ENCODE measurements around the gene PCMTD2. TPM values are rescaled to one million over a fixed set of nuclear protein-coding genes. Genes with fewer than 3 reads are reported as not detected.
A peak's percentile ranks its signal among the peaks of the same experiment; 100 is the strongest.
"Not testable (repeated sequence)": the region's sequence is repeated elsewhere in the genome, so short reads cannot be mapped to it uniquely, and the experiment has no call there.

The PCMTD2 gene
- total RNA-seq, 1 experiment from 2014 or later, result 30.5 TPM

DNA sequence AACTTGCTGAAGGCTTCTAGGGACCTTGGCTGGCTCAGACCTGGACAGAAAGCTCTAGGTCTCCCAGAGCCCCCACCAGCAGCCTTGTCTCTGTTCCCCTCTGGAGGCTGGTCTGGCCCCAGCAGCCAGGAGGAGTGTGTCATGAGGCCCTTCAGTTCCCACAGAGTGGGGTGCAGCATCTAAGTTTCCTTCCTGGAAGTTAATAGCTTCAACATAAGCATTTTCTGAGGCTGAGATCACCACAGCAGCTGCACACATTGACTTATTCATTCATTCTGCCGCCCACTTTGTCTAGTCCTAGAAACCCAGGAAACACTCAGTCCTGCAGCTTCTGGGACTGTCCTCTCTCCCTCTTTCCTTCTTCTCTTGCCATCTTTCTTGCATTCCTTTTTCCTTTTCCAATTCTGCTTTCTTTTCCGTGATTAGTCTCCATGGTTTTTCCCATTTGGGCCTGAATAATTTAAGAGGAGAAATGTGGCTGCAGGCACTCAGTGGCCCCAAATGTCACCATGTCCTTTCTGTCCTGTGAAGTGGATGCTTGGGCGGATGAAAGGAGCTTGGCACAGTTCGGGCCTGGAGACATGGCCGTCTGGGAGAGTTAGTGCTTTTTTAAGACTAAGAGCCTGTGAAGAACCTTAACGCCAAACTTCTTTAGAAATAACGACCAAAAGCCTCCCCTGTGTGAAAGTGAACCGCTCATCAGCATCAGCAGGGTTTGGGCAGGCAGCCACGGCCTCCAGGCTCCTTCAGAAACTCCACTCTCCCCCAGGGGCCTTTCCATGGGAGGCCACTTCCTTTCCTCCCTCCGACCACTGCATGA, 31.0 kb upstream of the PCMTD2 start:
- peak; percentile 74 for DNase-seq (ENCODE audit: low read depth)

DNA sequence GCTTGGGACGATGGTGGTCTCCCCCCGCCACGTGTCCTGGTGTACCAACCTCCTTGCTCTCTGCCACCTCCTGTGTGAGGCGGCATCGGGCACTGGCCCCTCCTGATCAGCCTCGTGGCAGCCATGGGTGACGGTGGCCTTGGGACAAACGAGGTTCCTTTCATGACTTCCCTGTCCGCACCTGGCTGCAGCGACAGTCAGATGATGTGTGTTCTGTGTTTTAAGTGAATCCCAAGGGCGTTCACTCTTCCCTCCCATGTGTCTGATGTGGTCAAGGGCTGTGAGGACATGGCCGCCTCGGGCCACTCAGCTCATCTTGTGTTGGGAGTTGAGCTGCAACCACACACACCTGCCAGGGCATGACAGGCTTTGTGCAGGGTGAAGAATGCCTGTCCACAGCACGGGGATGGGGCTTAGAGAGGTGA, 30.4 kb upstream of the PCMTD2 start:
- DNase-seq (ENCODE audit: low read depth), result no peak

DNA sequence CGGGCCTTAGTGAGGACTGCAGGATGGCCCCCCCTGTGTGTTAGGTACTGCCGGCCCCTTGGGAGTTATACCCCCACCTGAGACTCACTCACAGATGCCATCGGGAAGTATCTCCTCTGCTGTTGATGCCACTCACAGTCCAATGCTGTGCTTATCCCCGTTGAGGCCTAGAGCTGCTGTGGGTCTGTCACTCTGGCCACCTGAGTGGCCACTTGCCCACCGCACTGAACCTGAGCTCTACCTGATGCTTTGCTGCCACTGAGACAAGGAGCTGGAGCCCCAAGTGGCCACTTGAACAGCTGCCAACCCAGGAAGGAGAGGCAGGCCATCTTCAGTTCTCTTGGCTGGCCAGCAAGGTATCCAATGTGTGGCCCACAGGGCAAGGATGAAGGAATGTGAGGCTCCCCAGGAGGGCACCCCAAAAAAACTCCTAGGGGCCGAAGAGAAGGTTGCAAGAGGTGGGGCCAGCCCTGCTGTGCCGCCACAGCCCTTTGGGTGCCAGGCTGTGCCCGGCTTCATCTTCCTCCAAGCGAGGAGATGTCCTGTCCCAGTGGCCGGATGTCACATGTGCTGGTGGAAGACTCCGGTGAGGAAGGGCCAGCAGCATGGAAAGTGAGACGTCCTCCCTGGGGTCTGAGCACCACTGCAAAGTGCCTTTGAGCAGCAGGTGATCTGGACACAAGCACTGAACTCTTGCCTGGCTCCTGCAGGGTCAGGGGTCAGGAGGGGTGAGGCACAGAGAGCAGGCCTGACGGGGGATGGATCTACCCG, 29.5 kb upstream of the PCMTD2 start:
- DNase-seq (ENCODE audit: low read depth), result no peak

DNA sequence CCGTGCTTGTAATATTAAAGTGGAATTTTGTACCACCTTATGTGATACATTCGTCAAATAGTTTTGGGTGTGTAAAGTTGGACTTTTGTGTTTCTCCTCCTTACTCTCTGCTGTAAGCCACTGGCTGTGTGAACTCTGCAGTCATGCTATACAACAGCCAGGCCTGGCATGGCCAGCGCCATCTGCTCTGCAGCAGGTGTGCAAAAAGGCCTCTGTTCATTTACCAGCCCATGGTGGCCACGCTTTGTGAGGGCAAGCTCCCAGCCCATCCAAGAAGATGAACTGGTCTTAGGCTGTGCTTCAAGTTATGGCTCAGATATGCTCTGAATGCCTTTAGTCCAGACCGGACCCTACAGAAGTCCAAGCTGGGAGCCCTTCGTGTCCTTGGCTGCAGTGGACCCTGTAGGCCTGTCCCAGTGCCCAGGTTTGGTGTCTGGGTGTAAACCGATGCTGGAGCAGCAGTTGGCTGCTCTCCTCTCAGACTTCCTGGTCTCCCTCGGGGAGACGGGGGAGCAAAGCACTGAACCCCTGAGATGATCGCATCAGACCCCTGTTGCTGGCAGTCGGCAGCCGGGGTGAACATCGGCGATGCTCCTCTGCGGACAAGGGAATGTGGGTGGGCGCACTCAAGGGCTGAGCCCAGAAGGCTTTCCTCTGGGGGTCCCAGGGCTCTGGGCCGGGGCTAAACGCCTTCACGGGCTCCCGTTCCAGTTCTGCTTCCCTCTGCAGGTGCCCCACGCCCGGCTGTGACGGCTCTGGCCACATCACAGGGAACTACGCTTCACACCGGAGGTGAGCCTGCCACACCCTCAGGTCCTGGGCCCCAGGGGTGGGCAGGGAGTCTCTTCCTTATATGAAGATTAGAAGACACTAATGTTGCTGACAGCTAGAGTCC, 28.6 kb upstream of the PCMTD2 start:
- DNase-seq (ENCODE audit: low read depth), result no peak

DNA sequence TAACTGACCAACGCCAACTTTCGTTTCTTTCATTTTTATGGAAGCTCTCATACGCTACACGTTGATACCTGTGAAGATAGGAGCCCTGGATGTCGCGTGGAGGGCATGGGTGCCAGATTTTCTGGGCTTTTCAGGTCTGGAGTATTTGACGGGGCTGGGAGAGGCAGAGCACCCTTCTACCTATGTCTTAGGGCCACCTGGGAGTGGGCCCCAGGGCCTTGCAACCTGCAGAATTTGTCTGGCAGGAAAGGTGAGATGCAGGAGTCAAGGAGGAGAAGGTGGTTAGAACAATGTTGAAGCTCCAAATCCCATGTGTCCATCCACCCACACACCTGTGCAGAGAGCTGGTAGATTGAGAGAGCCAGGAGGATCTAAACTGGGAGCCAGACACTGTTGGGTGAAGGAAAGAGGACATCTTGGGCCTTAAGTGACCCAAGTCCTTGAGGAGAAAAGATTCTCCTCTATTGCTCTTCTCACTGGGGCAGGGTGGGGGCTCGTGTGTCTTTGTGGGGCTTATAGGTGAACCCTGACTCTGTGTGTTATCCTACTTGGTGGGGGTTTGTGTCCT, 27.4 kb upstream of the PCMTD2 start:
- DNase-seq (ENCODE audit: low read depth), result no peak

DNA sequence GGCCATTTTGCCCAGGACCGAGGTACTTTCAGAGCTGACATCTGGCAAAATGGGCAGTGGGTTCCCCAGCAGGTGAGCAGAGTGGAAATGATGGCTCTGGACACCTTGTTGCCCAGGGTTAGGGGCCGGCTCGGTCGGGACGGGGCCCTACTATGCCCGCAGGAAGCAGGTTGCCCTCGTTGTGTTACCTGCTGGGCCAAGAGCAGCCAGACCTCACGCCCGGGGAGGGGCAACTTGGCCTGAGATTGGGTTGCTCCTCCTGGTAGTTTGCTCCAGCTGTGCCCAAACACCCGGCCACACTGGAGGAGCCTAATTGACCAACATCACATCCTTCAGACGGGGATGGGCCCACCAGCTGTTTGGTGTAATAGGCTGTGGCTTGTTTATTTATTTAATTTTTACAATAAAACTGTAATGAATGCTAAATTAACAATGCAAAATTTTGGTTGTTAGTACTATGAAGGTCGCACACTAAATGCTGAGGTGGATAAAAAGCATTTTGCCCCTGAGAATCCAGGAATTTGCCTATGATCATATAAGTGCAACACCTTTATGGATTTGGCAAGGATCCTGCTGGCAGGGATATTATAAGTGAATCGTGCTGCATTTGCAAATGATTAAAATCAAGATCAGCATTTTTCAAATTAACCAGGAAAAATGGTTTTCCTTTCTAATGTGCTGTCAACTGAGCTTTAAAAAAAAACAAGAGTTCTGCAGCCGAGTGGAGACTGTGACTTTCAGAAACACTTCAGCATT, 26.6 kb upstream of the PCMTD2 start:
- DNase-seq (ENCODE audit: low read depth), result no peak

DNA sequence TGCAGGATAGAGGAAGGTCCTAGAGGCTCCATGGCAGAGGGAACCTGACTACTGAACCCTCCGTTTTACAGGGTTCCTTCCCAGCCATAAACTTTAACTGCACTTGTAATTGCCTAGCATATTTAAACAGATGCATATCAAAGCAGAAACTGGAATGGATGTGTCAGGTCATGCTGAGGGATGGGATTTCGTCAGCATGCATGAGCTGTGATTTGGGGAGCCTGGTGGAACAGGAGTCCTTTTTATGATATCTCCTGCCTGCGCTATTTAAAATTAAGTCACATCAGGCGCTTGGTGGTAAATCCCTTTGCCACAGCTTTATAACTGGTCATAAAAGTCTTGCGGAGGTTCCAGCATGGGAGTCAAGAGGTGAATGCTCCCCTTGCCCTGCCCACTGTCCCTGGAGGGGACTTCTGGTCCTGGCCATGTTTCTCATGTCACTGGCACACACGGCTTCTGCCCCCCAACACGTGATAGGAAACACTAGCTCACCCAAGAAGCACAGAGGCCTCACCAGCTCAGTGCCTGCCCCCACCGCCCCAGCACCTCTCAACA, 26.0 kb upstream of the PCMTD2 start:
- DNase-seq (ENCODE audit: low read depth), result no peak

DNA sequence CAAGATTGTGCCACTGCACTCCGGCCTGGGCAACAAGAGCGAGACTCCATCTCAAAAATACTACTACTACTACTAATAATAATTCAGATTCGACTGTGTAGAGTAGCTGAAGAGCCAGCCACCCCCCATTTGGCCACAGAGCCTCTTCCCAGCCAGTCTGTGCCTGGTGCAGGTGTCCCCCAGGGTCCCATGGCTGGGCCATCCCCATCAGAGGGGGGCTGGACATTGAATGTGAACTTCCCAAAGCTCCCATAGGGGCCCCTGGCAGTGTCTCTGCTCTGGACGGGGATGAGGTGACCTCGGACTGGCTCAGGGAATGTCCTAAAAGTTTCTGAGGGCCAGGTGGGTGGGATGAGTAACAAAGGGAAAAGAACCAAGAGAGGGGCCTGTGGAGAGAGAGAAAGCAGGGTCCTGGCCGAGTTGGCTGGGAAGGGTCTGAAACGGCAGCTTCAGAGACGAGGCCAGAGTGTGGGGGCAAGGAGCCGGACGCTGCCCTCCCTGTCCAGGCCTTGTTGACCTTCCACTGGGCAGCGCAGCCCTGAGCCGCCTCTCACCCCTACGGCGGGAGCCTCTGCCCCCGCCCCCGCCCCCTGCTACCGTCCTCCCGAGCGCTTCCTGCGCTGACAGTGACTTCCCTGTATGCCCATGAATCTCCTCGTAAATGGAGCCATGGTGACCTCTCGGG, 24.9 kb upstream of the PCMTD2 start:
- DNase-seq (ENCODE audit: low read depth), result no peak

DNA sequence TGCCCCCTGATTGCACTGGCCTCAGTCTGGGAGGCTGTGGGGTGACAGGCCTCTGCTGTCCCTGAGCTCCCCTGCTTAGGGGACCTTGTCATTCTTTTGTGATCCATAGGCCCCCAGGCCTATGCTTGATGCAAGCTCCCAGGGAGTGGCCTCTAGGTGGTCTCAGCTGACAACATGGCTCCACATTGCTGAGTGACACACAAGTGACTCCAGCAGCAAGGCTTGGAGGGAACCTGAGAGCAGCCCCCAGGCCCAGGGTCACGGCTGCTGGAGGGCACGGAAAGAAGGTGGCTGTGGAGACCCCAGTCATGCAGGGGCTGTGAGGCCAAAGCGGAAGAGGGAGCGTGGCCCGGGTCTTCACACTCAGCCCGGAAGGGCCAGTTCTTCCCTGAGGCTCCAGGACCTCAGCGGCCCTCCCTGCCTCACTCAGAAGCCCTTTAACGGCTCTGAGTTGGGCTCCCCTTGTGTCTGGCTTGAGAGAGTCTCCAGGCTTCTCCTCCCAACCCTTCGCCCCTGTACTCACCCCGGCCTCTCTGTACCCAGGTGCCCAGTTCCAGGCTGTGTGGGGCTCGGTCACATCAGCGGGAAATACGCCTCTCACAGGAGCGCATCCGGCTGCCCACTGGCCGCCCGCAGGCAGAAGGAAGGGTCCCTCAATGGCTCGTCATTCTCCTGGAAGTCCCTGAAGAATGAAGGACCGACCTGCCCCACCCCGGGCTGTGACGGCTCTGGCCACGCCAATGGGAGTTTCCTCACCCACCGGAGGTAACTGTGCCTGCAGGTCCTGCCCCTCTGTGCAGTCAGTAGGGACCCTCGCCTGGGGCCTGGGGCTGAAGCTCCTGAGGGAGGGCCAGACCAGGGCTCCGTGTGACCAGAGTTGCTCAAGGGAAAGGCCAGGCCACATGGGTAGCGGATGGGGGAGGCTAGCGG, 23.7 kb upstream of the PCMTD2 start:
- no peak for DNase-seq (ENCODE audit: low read depth)

DNA sequence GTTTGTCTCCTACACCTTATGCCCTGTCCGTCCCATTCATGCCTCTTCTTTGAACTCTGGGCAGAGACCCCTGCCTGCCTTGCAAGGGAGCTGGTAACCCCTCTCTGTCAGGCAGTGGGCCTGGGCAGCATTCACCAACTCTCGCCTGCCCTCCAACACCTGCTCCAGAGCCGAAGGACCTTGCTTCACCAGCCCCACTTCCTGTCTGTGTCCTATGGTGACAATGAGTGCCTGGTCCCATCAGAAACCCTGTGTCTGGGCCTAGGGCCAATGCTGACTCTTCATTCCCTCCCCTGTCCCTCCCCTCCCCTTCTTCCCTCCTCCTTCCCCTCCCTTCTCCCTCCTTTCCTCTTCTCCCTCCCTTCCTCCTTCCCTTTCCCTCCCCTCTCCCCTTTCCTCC, 22.8 kb upstream of the PCMTD2 start:
- peak; percentile 14 for DNase-seq (ENCODE audit: low read depth)

DNA sequence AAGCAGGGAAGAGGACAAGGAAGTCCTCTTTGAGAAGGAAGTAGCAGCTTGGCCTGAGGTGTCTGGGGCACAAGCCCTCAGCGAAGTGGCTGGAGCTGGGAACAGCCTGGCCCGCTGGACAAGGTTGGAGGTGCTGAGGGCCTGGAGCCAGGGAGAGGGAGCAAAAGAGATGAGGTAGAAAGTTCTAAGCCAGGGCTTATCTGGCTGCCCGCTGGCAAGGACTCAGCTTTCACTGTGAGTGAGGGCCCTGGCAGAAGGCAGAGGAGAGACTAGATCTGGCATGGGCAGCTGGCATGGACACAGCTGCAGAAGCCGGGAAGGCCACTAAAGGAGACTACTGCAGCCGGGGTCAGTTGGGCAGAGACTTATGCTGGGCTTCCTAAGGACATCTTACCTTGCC, 21.8 kb upstream of the PCMTD2 start:
- DNase-seq (ENCODE audit: low read depth), result no peak

DNA sequence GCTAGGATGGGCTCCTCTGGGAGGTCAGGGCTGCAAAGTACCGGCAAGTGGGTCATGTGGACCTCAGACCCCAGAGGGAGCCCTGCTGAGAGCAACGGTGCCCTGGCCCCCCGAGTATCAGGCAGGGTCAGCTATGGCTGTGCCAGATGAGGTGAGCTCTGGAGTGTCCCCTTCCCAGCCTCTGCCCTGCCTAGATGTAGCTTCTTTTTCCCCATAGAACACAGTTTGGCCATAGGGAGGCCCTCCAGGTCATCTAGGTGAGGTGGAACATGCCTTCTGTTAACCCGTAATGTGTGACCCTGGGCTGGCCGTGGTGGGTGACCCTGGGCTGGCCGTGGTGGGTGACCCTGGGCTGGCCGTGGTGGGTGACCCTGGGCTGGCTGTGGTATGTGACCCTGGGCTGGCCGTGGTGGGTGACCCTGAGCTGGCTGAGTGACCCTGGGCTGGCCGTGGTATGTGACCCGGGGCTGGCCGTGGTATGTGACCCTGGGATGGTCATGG, 21.2 kb upstream of the PCMTD2 start:
- no peak for DNase-seq (ENCODE audit: low read depth)

DNA sequence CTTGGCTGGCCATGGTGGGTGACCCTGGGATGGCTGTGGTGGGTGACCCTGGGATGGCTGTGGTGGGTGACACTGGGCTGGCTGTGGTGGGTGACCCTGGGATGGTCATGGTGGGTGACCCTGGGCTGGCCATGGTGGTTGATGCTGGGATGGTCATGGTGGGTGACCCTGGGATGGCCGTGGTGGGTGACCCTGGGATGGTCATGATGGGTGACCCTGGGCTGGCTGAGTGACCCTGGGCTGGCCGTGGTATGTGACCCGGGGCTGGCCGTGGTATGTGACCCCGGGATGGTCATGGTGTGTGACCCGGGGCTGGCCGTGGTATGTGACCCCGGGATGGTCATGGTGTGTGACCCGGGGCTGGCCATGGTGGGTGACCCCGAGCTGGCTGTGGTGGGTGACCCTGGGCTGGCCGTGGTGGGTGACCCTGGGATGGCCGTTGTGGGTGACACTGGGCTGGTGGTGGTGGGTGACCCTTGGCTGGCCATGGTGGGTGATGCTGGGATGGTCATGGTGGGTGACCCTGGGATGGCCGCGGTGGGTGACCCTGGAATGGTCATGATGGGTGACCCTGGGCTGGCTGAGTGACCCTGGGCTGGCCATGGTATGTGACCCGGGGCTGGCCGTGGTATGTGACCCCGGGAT, 20.5 kb upstream of the PCMTD2 start:
- DNase-seq (ENCODE audit: low read depth), result not testable (repeated sequence)

DNA sequence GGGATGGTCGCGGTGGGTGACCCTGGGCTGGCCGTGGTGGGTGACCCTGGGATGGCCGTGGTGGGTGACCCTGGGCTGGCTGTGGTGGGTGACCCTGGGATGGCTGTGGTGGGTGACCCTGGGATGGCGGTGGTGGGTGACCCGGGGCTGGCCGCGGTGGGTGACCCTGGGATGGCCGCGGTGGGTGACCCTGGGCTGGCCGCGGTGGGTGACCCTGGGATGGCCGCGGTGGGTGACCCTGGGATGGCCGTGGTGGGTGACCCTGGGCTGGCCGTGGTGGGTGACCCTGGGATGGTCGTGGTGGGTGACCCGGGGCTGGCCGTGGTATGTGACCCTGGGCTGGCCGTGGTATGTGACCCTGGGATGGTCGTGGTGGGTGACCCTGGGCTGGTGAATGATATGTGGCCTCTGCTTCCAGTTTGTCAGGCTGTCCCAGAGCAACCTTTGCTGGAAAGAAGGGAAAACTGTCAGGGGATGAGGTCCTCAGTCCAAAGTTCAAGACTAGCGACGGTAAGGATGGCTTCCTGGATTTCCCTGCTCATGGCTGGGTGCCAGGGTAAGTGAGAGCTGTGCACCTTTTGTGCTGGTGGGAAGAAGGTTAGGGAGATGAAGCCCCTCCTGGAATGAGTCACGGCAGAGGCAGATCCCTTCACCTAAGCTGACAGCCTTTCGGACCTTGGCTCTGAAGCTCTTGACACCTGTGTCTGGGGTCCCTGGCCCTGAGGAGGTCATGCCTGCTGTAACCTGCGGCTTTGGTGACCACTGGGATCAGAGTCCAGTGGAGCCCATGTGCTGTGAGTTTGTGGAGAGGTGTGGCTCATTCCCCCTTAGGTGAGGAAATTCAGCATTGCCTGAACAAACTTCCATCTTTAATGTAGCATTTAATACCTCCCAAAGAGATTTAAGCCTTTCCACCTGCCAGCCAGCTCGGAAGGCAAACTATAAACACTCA, 19.1 kb upstream of the PCMTD2 start:
- no peak for DNase-seq (ENCODE audit: low read depth)

DNA sequence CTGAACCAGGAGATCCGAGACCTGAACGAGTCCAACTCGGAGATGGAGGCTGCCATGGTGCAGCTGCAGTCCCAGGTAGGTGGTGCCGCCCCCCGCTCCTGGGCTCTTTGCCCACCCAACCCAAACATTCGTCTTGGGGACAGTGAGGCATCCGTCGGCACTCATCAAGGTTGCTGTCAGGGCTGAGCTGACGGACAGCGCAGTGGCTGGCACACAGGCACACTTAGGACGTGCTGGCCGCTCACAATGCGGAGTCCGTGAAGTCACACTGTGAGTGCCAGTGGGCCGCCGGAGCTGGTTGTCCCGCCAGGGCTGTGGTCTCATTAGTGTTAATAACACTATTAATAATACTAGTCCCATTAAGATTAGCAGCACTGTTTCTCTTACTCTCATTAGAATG, 18.2 kb upstream of the PCMTD2 start:
- no peak for DNase-seq (ENCODE audit: low read depth)

DNA sequence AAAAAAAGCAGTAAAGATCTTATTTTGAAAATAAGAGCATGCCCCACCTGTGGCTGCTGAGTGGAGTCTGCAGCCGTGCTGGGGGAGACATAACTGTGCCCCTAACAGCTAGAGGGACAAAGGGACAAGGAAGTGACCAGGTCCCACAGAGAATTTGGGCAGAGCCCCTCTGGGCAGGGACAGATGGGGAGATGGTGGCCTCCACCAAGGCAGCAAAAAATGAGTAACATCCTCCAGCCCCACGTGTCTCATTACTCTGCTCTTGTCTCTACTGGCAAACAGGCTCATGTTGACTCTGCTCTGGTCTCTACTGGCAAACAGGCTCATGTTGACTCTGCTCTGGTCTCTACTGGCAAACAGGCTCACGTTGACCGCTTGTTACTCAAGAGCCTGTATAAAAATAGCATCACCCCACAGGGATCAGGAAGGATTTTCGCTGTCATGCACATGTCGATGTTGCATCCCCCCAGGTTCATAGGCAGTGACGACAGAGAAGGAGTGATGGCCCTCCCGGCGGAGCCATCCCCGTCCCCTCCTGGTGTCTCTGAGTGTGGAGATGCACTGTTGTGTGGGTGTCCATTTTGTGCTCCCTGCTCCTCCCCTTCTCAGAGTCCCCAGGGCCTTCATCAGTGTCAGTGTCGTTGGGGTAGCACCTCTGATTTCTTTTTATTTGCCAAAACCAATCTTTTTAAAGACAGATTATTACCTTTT, 17.3 kb upstream of the PCMTD2 start:
- no peak for DNase-seq (ENCODE audit: low read depth)
